HG02852 (cell line): Measurements from ENCODE around the gene ATOH8.

ENCODE experiments used
- ATAC-seq: cut with Tn5 transposase; IDR thresholded peaks from one replicate; pipeline ENCODE4 v1.9.1; 2021; ENCODE audit warnings: mild to moderate bottlenecking, moderate library complexity; ENCODE audit not compliant: unreplicated experiment

ATOH8 gene

DNA sequence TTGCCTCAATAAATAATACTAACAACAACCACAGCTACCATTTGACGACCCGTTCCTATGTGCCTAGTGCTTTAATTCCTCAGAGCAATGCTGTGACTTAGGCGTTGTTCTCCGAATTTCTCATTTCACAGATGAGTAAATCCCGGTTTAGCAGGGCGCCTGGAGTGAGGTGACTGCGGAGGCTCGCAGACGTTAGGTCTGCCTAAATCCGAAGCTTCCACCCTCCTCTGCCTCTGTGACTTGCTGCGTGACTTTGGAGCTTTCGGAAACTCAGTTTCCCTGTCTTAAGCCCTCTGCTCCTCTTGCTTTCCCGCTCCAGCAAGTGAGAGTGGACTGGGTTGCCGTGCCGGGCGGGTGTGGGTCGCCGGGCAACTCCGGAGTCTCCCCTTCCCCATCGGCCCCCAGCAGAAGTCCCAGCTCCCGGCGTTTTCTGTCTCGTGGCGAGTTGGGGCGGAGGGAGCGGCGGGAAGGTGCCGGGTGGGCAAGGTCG lies 711 bp upstream of the ATOH8 start:
- no peak for ATAC-seq

DNA sequence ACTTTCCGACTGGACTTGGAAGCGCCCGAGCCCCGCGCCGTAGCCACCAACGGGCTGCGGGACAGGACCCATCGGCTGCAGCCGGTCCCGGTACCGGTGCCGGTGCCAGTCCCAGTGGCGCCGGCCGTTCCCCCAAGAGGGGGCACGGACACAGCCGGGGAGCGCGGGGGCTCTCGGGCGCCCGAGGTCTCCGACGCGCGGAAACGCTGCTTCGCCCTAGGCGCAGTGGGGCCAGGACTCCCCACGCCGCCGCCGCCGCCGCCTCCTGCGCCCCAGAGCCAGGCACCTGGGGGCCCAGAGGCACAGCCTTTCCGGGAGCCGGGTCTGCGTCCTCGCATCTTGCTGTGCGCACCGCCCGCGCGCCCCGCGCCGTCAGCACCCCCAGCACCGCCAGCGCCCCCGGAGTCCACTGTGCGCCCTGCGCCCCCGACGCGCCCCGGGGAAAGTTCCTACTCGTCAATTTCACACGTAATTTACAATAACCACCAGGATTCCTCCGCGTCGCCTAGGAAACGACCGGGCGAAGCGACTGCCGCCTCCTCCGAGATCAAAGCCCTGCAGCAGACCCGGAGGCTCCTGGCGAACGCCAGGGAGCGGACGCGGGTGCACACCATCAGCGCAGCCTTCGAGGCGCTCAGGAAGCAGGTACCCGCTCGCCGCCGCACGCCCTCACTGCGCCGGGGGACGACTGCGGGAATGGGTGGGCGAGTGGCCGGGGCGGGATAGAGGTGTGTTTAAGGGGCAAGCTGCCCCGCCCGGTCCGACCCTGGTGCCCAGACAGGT lies 713 bp downstream of the ATOH8 start:
- ATAC-seq = no peak

DNA sequence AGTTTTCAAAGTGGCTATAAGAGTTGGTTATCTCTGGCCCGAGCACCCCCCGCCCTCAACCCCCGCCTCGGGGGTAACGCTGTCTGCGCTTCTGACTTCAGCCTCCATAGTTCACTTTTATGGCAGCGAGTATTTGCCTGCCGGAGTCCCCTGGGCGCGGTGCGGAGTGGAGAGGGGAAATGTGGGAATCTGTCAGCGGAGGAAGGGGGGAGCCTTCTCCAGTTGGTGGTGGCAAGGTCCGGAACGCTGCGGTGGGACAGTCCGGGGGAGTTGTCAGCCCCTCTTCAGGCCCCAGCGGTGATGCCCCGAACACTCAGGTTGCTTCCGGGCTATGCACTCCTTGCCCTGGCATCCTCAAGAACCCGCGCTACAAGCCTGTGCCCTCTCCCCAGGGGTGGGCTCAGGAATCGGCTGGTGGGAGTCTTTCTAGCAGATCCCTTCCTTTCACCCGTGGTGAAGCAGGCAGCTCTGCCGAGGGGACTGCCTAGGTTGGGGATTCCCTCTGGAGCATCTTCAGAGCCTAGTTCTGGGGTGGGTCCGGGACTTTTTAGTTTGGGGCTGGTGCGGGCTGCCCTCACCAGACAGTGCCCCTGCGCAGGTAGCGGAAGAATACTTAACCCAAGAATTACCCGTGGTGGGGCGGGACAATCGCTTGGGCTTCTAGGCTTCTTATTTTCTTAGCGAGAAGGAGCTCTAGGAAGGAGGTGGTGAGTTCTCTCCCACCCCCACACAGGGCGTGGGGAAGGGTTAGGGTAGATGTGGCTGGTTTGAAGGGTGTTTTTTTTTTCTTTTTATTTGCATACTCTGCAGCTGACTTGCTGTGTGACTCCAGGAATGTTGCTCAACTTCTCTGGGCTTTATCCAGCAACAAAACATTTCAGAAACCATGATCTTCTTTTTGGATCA lies 1.6 kb downstream of the ATOH8 start:
- no peak for ATAC-seq

DNA sequence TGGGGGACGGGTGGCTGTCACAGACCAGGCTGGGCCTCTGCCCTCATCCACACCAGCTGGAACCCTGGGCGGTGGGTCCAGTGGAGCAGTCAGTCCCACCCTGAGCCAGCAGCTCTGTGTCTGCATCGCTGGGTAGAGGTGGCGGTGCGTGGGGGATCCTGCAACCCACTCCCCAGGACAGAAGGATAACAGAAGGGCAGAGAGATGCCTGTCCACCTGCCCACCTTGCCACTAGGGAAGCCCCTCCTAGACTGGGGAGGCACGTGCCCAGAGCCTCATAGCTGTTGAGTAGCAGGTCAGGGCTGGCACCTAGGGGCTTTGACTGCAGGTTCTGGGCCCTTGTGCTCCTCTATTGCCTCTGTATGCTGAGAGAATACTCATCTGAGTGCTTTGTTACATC lies 2.4 kb downstream of the ATOH8 start:
- no peak for ATAC-seq

GRCh38 chr2:85756822-85757435 lies 3.1 kb downstream of the ATOH8 start:
- no peak for ATAC-seq

DNA sequence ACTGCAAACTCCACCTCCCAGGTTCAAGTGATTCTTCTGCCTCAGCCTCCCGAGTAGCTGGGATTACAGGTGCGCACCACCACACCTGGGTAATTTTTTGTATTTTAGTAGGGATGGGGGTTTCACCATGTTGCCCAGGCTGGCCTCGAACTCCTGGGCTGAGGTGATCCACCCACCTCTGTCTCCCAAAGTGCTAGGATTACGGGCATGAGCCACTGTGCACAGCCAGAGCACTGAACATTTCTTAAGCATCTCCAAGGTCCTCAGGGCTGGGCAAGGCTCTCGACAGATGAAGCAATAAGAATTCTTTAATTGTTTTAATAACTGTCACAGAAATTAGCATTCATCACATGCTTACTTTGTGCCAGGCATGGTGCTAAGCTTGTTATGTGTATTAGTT lies 4.1 kb downstream of the ATOH8 start:
- ATAC-seq = no peak

GRCh38 chr2:85758361-85759256 lies 4.8 kb downstream of the ATOH8 start:
- ATAC-seq = no peak

DNA sequence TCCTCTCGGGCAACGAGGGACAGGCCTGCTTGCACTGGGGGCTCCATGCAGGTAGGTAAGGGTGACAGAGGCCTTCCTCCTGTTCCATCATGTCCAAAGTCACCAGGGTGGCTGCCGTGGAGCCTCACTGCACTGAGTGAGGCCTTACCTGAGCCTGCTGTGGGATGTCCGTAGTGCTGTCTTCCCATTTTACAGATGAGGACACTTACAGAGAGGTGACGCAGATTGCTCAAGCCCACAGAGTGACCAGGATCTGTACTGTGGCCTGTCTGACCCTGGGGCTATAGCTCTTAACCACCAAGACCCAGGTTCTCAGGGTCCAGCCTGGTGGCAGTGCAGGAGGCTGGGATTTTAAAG lies 5.4 kb downstream of the ATOH8 start:
- ATAC-seq = no peak

DNA sequence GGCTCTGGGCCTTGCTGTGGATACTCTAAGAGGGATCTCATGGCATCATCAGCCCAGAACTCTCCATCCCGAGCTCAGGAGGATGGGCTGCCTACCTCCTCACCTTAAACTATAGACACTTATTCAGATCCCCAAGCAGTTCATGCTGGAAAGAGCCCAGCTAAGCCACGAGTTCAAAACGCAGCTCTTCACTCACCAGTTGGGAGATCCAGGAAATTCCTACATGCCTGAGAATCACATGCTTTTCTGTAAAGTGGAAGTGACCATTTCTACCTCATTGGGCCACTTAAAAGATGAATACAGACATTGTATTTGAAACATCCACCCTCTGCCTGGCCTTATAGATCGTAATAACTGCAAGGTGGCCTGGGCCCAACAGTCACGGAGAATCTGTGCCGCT lies 6.6 kb downstream of the ATOH8 start:
- no peak for ATAC-seq

GRCh38 chr2:85760872-85761271 lies 7.1 kb downstream of the ATOH8 start:
- no peak for ATAC-seq

- ATAC-seq = no peak
These were observed 7.7 kb downstream of the ATOH8 start for GRCh38 chr2:85761512-85761944.

DNA sequence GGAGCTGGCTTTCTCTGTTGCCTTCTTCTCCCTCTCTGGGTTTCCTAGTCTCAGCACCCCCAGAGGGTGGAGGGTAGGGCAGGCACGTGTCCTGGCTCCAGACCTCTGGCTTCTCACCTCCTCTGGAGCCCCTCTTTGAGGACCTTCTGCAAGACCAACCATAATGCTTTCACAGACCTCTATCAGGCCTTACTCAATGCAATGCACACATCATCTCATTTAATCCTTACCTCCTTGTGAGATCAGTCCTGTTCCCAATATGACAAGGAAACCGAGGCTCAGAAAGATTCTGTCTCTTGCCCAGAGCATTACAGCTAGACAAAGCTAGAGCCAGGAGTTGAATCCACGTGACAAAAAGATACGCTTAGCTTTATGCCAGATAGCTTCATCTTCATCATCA lies 8.2 kb downstream of the ATOH8 start:
- ATAC-seq = no peak

DNA sequence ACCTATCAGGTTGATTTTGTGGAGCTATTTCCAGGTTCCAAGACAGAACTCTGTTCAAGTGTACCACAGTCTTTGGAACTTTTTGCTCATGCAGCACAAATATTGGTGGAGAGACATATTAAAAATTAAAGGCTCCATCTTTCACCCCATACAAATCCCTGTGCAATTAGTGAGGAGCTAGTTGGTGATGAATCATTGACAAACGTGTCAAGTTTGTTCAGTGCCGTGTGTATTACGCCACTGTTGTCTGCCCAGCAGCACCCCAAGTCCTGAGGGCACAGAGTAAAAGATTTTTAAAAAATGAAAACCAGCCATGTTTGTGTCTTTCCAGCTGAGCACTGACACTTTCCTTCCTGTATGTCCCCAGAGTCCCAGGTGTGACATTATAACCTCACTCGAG lies 9.3 kb downstream of the ATOH8 start:
- no peak for ATAC-seq

- ATAC-seq = no peak
These were observed 10.0 kb downstream of the ATOH8 start for GRCh38 chr2:85763831-85764230.

- ATAC-seq = no peak
These were observed 11.4 kb downstream of the ATOH8 start for GRCh38 chr2:85765081-85765731.

- ATAC-seq = no peak
These were observed 12.4 kb downstream of the ATOH8 start for GRCh38 chr2:85766229-85766628.

GRCh38 chr2:85767803-85768665 lies 14.2 kb downstream of the ATOH8 start:
- no peak for ATAC-seq

- no peak for ATAC-seq
These were observed 14.9 kb downstream of the ATOH8 start for GRCh38 chr2:85768713-85769112.
